Dermis microvascular lymphatic vessel endothelial cell (primary cell): ENCODE data around the gene KLHL20. TPM values are rescaled to one million over a fixed set of nuclear protein-coding genes. Genes with fewer than 3 reads are reported as not detected.

Experiments used
- DNase-seq, 2 donors: peaks; one replicate each; pipeline versions ENCODE4 v3.0.0 to v3.0.0-alpha.2; 2010; ENCODE audit warnings: low read depth in 2 of 2
- total RNA-seq: library from RNA; depleted of rRNA; stranded (reverse); fragments of >200 nt; gene quantifications from 2 replicates; pipeline ENCODE4 v1.2.1, GENCODE V29; 2014

Gene KLHL20
- total RNA-seq, 1 donor from 2014 or later = 27.7 TPM

- no peak for DNase-seq
Measured at GRCh38 chr1:173832748-173833147, 118.0 kb downstream of the KLHL20 start.

Other genes with a start within 250 kb of the KLHL20 start
- gene PRDX6, start 237.6 kb upstream of the KLHL20 start, total RNA-seq = 106 and 120 TPM in 2 replicates
- gene SLC9C2, start 111.9 kb upstream of the KLHL20 start, total RNA-seq = not detected in 2 replicates
- gene TEX50, start 79.6 kb upstream of the KLHL20 start, total RNA-seq = not detected in 2 replicates
- gene ANKRD45, start 45.1 kb upstream of the KLHL20 start, total RNA-seq = 0.13 TPM in 1 of 2 replicates, not detected in the other
- gene DARS2, start 109.7 kb downstream of the KLHL20 start, total RNA-seq = 11.0 and 17.3 TPM in 2 replicates
- 7.2 and 15.0 TPM in 2 replicates for gene CENPL, start 109.9 kb downstream of the KLHL20 start, total RNA-seq
- gene GAS5, start 153.0 kb downstream of the KLHL20 start, total RNA-seq = 261 and 307 TPM in 2 replicates
- gene ZBTB37, start 153.4 kb downstream of the KLHL20 start, total RNA-seq = 2.1 and 3.2 TPM in 2 replicates
- gene SERPINC1, start 202.3 kb downstream of the KLHL20 start, total RNA-seq = 0.13 TPM in 1 of 2 replicates, not detected in the other